K562 (cell line): ENCODE data around the gene LMBRD1. TPM values are rescaled to one million over a fixed set of nuclear protein-coding genes. Genes with fewer than 3 reads are reported as not detected.

Source experiments
- ATAC-seq: fragments of 200-7000 bp; cut with Tn5 transposase; 3 replicates; pipeline ENCODE4 v1.9.1; 2020; ENCODE audit warnings: moderate library complexity
- BruUV-seq: library from RNA; stranded (reverse); fragments of 400-500 nt; replicated peaks from 2 replicates; lab custom pipeline; 2021; lab: Mats Ljungman, UMichigan
- CTCF ChIA-PET: fragments of 300-600 bp; formaldehyde crosslinking; extraction: SDS; loops from one replicate; lab custom pipeline; 2021; ENCODE audit warnings: low intra/inter-chr PET ratio; lab: Yijun Ruan, JAX
- POLR2A ChIA-PET: fragments of 300-600, 350-650 bp; sonication (Branson Sonifier 250); formaldehyde crosslinking; extraction: SDS; loops from one replicate; lab custom pipeline; 2021; ENCODE audit warnings: antibody characterized with exemption, inconsistent platforms; lab: Yijun Ruan, JAX
- DNase-seq, 4 experiments: peaks; one replicate each; pipeline versions ENCODE4 v3.0.0 to v3.0.0-alpha.2; 2011 to 2018; ENCODE audit warnings: low spot score in 3 of 4, mixed read lengths in 3 of 4; ENCODE audit errors: extremely low read depth in 1 of 4
- FAIRE-seq: peaks from 2 replicates; lab custom pipeline; 2011; peaks lifted over from hg19 to GRCh38; lab: Jason Lieb, UNC
- H2AFZ ChIP-seq: 2 replicates; pipeline ENCODE4 v1.6.0; 2011; ENCODE audit warnings: low read depth, low read length, control low read depth, inconsistent platforms
- H3K27ac ChIP-seq: fragments of 200-600 bp; 3 replicates; pipeline ENCODE4 v1.8.0; 2011; ENCODE audit warnings: low read depth, mild to moderate bottlenecking, control low read depth, inconsistent platforms, low read length, moderate library complexity, mixed read lengths; ENCODE audit errors: extremely low read depth
- H3K27me3 ChIP-seq, 2 experiments: fragments of 300-600 bp in 1 of 2; 2 replicates in 1 of 2; 3 replicates in 1 of 2; pipeline versions ENCODE4 v1.6.0 to v1.8.0; 2011; ENCODE audit warnings: inconsistent platforms in 2 of 2, low read length in 2 of 2, mild to moderate bottlenecking in 1 of 2, mixed read lengths in 1 of 2, moderate library complexity in 1 of 2; ENCODE audit not compliant: control insufficient read depth in 2 of 2, insufficient read depth in 2 of 2
- H3K36me3 ChIP-seq: fragments of 300-600 bp; 3 replicates; pipeline ENCODE4 v1.8.0; 2011; ENCODE audit warnings: mild to moderate bottlenecking, low read length, inconsistent platforms; ENCODE audit not compliant: control insufficient read depth, insufficient read depth
- H3K4me1 ChIP-seq, 2 experiments: fragments of 200-600 bp in 1 of 2; replicated peaks in 1 of 2; 2 replicates in 1 of 2; 3 replicates in 1 of 2; pipeline versions ENCODE4 v1.5.1 to v1.8.0; 2011; ENCODE audit warnings: inconsistent platforms in 2 of 2, low read length in 2 of 2, mild to moderate bottlenecking in 1 of 2, mixed read lengths in 1 of 2, moderate library complexity in 1 of 2; ENCODE audit not compliant: control insufficient read depth in 2 of 2, insufficient read depth in 2 of 2
- H3K4me2 ChIP-seq: 2 replicates; pipeline ENCODE4 v1.6.1; 2011; ENCODE audit warnings: low read length, control low read depth, inconsistent platforms, mixed read lengths; ENCODE audit not compliant: insufficient read depth
- H3K4me3 ChIP-seq: fragments of 200-600 bp; sonication (generic), shearing (Covaris generic); 2 replicates; pipeline ENCODE4 v1.5.1; 2016; ENCODE audit warnings: control low read depth, inconsistent platforms
- H3K79me2 ChIP-seq: fragments of 200-600 bp; 3 replicates; pipeline ENCODE4 v1.8.0; 2011; ENCODE audit warnings: low read length, inconsistent platforms; ENCODE audit not compliant: control insufficient read depth, insufficient read depth
- H3K9ac ChIP-seq, 2 experiments: 2 replicates each; pipeline versions ENCODE4 v1.6.0 to v1.6.1; 2011; ENCODE audit warnings: low read depth in 2 of 2, low read length in 2 of 2, control low read depth in 1 of 2, inconsistent platforms in 1 of 2, mild to moderate bottlenecking in 1 of 2, mixed read lengths in 1 of 2; ENCODE audit not compliant: insufficient read depth in 1 of 2
- H3K9me1 ChIP-seq: one replicate; pipeline ENCODE4 v1.6.0; 2011; ENCODE audit warnings: inconsistent platforms, mild to moderate bottlenecking, low read length, moderate library complexity; ENCODE audit not compliant: control insufficient read depth, insufficient read depth
- H3K9me3 ChIP-seq: replicated peaks from 2 replicates; pipeline ENCODE4 v1.5.1; 2011; ENCODE audit warnings: low read depth, low read length, inconsistent platforms; ENCODE audit not compliant: control insufficient read depth, insufficient read depth
- H4K20me1 ChIP-seq: replicated peaks from 2 replicates; pipeline ENCODE4 v1.6.1; 2011; ENCODE audit warnings: low read length, inconsistent platforms, mixed read lengths; ENCODE audit not compliant: control insufficient read depth, insufficient read depth
- HNRNPL ChIP-seq: fragments of 200-400 bp; formaldehyde crosslinking; IDR thresholded peaks from 2 replicates; pipeline ENCODE4 v1.6.1; 2017; ENCODE audit warnings: low read depth, mild to moderate bottlenecking, low read length
- SMAD4 ChIP-seq: fragments of 250-450 bp; sonication (Bioruptor Pico); conservative IDR thresholded peaks from 2 replicates; pipeline ENCODE4 v1.8.0; 2021; ENCODE audit warnings: inconsistent platforms, mild to moderate bottlenecking, moderate library complexity
- SMARCA5 ChIP-seq: fragments of 450-650 bp; IDR thresholded peaks from 2 replicates; pipeline ENCODE4 v1.6.1; 2016
- TBL1XR1 ChIP-seq, 2 experiments: IDR thresholded peaks; 2 replicates each; pipeline ENCODE4 v1.6.1; 2012; ENCODE audit warnings: improper control_type of control experiment in 2 of 2, low read length in 2 of 2, mild to moderate bottlenecking in 1 of 2
- XRCC3 ChIP-seq: fragments of 450-650 bp; IDR thresholded peaks from 2 replicates; pipeline ENCODE4 v1.6.1; 2017; ENCODE audit warnings: mild to moderate bottlenecking, moderate library complexity
- WGBS: fragments of 100-300 bp; shearing (Covaris generic); methylation state at CpG from one replicate; pipeline ENCODE4 v1.1.6; 2016; ENCODE audit warnings: low coverage, mixed read lengths; ENCODE audit not compliant: insufficient coverage; ENCODE audit errors: missing lambda C conversion rate; 5-methylcytosine and 5-hydroxymethylcytosine counted together
- in situ Hi-C: fragments of 300-500 bp; cut with MboI; formaldehyde crosslinking; loops from 4 replicates; pipeline ENCODE4 v1.15.0; 2018; ENCODE audit warnings: inconsistent platforms, mixed read lengths
- intact Hi-C: fragments of 100-400 bp; cut with micrococcal nuclease; formaldehyde crosslinking; loops from 2 replicates; pipeline ENCODE4 v1.14.2; 2022
- polyA plus RNA-seq, 8 experiments: library from polyadenylated mRNA; depleted of rRNA in 4 of 8; stranded (reverse) in 5 of 8; unstranded in 3 of 8; fragments of >200 nt; fragmentation: Nextera tagmentation in 2 of 8; fragmentation: Illumina TruSeq in 1 of 8; extraction: Ambion mirVana in 2 of 8; extraction: Trizol in 1 of 8; gene quantifications; 2 replicates each; pipeline versions ENCODE4 v1.2.1 to v1.2.3, GENCODE V29; 2011 to 2014; ENCODE audit warnings: inconsistent platforms in 1 of 8, missing spikeins in 1 of 8
- total RNA-seq, 7 experiments: library from RNA; depleted of rRNA in 6 of 7; stranded (reverse); fragments of >200 nt in 6 of 7; fragmentation: Illumina TruSeq in 2 of 7; extraction: Trizol in 2 of 7; gene quantifications; 2 replicates each; pipeline versions ENCODE4 v1.2.1 to v1.2.3, GENCODE V29; 2011 to 2021; ENCODE audit warnings: low replicate concordance in 1 of 7
- TF ChIP-seq, protein P1 (sequence below): fragments of 450-650 bp; formaldehyde crosslinking; IDR thresholded peaks from 2 replicates; pipeline ENCODE4 v1.4.0; 2020; ENCODE audit warnings: mild to moderate bottlenecking, moderate library complexity
- TF ChIP-seq, protein P2 (sequence below): fragments of 250-450 bp; sonication (Bioruptor Pico); IDR thresholded peaks from 2 replicates; pipeline ENCODE4 v1.8.0; 2021; ENCODE audit warnings: moderate library complexity, mild to moderate bottlenecking, inconsistent platforms
- TF ChIP-seq, protein P3 (sequence below): fragments of 200-600 bp; sonication (generic); IDR thresholded peaks from one replicate; pipeline ENCODE4 v1.6.1; 2012; ENCODE audit warnings: mild to moderate bottlenecking, low read depth, low read length, inconsistent platforms

LMBRD1 gene
- total and polyA plus RNA-seq, 9 of the 15 experiments (the other 6 are each of a cell fraction or from before 2014, with no cell fraction given): 14.0 to 85.2 (median 26.5) TPM

DNA sequence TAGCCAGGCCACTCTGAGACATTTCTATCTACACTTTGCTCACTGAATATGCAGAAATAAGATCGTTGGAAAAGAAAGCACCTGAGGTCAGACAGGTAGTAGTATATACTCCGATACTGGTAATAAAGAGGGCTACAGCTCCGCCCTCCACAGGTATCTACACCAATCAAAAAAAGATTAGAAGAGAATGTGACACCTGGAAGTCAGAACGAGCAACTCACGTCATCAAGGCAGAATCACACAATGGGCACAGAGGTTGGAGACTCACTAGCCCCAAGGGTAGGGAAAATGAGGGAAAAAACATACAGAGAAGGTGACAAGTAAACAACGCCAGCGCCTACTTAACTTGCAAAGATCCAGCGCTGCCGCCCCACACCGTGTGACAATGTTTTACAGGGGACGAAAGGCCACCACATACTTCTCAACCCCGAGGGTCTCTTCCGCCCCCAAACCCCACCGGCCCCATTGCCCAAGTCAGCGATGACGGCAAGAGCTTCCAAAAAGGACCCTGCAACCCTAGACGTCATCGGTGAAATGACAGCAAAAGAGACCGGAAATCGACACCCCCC, 653 bp downstream of the LMBRD1 start:
- H2AFZ ChIP-seq: peak overlapping the region; percentile 85
- ATAC-seq (peak; percentile 56), DNase-seq (peak in 2 of 4 experiments; percentile 17 to 66), FAIRE-seq (peak; percentile 72)
- no peaks in the 10 kb centered on the region for H3K9me3 ChIP-seq
- no peaks in the 10 kb centered on the region for H3K27me3 ChIP-seq
- in situ Hi-C loops (no loop called here), intact Hi-C loops (loop anchor here (5.0 kb wide), 1 partner anchor 59 kb away; no protein-coding TSS in a partner anchor)
- no peaks in the 10 kb centered on the region for H3K9me1 ChIP-seq
- ChIA-PET POLR2A (interaction anchor here (0.6 to 1.6 kb wide), 5 partner anchors 10 to 974 kb away, joined by 3 to 6 read pairs (median 3); no protein-coding TSS in a partner anchor), CTCF (no interaction called here)
- peak overlapping the region; percentile 93 for H3K4me2 ChIP-seq
- peaks cover 7 to 12% of the 10 kb centered on the region in 2 experiments; a peak in 4 of 5 replicates for H3K4me1 ChIP-seq
- peak overlapping the region; percentile 84 for H3K4me3 ChIP-seq
- peak overlapping the region; percentile 85 to 97 for H3K9ac ChIP-seq
- H3K27ac ChIP-seq: peak overlapping the region; percentile 88
- TSS peak; percentile 61 for BruUV-seq
- no peaks in the 10 kb centered on the region for H4K20me1 ChIP-seq
- peaks cover 50% of the 10 kb centered on the region for H3K79me2 ChIP-seq
- 4% methylated on average over 16 of the region's 20 CpGs for WGBS
- no peaks in the 10 kb centered on the region for H3K36me3 ChIP-seq
- TF ChIP-seq, protein P1, sequence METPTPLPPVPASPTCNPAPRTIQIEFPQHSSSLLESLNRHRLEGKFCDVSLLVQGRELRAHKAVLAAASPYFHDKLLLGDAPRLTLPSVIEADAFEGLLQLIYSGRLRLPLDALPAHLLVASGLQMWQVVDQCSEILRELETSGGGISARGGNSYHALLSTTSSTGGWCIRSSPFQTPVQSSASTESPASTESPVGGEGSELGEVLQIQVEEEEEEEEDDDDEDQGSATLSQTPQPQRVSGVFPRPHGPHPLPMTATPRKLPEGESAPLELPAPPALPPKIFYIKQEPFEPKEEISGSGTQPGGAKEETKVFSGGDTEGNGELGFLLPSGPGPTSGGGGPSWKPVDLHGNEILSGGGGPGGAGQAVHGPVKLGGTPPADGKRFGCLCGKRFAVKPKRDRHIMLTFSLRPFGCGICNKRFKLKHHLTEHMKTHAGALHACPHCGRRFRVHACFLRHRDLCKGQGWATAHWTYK (CRISPR knock-in tag): no peak
- TF ChIP-seq SMARCA5 (no peak), SMAD4 (CRISPR knock-in tag) (no peak), XRCC3 (no peak), TBL1XR1 (IDR thresholded peaks at IDR 0.05; ENCODE audit: low read length in 2 of 2) (no peak), HNRNPL (no peak)
- TF ChIP-seq, protein P2, sequence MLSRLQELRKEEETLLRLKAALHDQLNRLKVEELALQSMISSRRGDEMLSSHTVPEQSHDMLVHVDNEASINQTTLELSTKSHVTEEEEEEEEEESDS (CRISPR knock-in tag): no peak
- TF ChIP-seq, protein P3, sequence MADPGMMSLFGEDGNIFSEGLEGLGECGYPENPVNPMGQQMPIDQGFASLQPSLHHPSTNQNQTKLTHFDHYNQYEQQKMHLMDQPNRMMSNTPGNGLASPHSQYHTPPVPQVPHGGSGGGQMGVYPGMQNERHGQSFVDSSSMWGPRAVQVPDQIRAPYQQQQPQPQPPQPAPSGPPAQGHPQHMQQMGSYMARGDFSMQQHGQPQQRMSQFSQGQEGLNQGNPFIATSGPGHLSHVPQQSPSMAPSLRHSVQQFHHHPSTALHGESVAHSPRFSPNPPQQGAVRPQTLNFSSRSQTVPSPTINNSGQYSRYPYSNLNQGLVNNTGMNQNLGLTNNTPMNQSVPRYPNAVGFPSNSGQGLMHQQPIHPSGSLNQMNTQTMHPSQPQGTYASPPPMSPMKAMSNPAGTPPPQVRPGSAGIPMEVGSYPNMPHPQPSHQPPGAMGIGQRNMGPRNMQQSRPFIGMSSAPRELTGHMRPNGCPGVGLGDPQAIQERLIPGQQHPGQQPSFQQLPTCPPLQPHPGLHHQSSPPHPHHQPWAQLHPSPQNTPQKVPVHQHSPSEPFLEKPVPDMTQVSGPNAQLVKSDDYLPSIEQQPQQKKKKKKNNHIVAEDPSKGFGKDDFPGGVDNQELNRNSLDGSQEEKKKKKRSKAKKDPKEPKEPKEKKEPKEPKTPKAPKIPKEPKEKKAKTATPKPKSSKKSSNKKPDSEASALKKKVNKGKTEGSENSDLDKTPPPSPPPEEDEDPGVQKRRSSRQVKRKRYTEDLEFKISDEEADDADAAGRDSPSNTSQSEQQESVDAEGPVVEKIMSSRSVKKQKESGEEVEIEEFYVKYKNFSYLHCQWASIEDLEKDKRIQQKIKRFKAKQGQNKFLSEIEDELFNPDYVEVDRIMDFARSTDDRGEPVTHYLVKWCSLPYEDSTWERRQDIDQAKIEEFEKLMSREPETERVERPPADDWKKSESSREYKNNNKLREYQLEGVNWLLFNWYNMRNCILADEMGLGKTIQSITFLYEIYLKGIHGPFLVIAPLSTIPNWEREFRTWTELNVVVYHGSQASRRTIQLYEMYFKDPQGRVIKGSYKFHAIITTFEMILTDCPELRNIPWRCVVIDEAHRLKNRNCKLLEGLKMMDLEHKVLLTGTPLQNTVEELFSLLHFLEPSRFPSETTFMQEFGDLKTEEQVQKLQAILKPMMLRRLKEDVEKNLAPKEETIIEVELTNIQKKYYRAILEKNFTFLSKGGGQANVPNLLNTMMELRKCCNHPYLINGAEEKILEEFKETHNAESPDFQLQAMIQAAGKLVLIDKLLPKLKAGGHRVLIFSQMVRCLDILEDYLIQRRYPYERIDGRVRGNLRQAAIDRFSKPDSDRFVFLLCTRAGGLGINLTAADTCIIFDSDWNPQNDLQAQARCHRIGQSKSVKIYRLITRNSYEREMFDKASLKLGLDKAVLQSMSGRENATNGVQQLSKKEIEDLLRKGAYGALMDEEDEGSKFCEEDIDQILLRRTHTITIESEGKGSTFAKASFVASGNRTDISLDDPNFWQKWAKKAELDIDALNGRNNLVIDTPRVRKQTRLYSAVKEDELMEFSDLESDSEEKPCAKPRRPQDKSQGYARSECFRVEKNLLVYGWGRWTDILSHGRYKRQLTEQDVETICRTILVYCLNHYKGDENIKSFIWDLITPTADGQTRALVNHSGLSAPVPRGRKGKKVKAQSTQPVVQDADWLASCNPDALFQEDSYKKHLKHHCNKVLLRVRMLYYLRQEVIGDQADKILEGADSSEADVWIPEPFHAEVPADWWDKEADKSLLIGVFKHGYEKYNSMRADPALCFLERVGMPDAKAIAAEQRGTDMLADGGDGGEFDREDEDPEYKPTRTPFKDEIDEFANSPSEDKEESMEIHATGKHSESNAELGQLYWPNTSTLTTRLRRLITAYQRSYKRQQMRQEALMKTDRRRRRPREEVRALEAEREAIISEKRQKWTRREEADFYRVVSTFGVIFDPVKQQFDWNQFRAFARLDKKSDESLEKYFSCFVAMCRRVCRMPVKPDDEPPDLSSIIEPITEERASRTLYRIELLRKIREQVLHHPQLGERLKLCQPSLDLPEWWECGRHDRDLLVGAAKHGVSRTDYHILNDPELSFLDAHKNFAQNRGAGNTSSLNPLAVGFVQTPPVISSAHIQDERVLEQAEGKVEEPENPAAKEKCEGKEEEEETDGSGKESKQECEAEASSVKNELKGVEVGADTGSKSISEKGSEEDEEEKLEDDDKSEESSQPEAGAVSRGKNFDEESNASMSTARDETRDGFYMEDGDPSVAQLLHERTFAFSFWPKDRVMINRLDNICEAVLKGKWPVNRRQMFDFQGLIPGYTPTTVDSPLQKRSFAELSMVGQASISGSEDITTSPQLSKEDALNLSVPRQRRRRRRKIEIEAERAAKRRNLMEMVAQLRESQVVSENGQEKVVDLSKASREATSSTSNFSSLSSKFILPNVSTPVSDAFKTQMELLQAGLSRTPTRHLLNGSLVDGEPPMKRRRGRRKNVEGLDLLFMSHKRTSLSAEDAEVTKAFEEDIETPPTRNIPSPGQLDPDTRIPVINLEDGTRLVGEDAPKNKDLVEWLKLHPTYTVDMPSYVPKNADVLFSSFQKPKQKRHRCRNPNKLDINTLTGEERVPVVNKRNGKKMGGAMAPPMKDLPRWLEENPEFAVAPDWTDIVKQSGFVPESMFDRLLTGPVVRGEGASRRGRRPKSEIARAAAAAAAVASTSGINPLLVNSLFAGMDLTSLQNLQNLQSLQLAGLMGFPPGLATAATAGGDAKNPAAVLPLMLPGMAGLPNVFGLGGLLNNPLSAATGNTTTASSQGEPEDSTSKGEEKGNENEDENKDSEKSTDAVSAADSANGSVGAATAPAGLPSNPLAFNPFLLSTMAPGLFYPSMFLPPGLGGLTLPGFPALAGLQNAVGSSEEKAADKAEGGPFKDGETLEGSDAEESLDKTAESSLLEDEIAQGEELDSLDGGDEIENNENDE: no peak
